ENCODE data around the gene ATP8A2. TPM values are rescaled to one million over a fixed set of nuclear protein-coding genes. Genes with fewer than 3 reads are reported as not detected.

ATP8A2 gene
- total and polyA plus RNA-seq, 9 of the 15 experiments (the other 6 are each of a cell fraction or from before 2014, with no cell fraction given): under 0.01 to 0.33 (median 0.06) TPM; not detected in 4

DNA sequence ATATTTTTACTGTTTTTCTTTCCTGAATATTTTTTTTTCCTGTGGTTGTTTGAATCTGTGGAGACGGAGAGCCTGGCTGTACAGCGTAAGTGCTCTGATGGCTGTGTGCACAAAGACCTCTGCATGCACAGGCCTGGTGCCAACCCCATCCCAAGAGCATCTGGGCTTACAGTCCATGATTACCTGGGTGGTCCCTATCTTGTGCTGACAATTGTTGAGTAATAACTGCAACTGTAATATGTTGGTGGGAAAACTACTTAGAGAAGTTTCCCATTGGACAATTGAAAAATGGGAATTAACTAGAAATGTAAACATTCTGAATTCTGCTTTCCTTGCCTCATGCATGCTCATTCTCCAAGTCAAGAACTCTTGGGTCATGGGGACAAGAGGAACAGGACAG is 411.3 kb downstream of the ATP8A2 start:
- in situ Hi-C loops (cut with MboI) (no loop called here), intact Hi-C loops (cut with micrococcal nuclease) (no loop called here)
- no peak overlapping the region for H3K27ac ChIP-seq (ENCODE audit: extremely low read depth, low read depth, low read length)
- BruUV-seq (replicated peaks): no TSS peak
- DNase-seq (ENCODE audit: extremely low read depth in 1 of 4, low spot score in 3 of 4): no peak
- no peaks in the 10 kb centered on the region for H3K4me1 ChIP-seq (replicated peaks in 1 of 2; ENCODE audit: control insufficient read depth in 2 of 2, insufficient read depth in 2 of 2, low read length in 2 of 2)
- POLR2A ChIA-PET: interaction anchor here (1.0 kb wide), 1 partner anchor 9 kb away, joined by 3 read pairs; no protein-coding TSS in a partner anchor
- no peak for ATAC-seq
- H3K9ac ChIP-seq (ENCODE audit: insufficient read depth in 1 of 2, low read depth in 2 of 2, low read length in 2 of 2): no peak overlapping the region
- no peaks in the 10 kb centered on the region for H3K79me2 ChIP-seq (ENCODE audit: control insufficient read depth, insufficient read depth, low read length)
- H3K36me3 ChIP-seq (ENCODE audit: control insufficient read depth, insufficient read depth, low read length): no peaks in the 10 kb centered on the region
- H3K9me1 ChIP-seq (ENCODE audit: control insufficient read depth, insufficient read depth, low read length): no peaks in the 10 kb centered on the region
- 0% methylated on average over 2 of the region's 2 CpGs for WGBS (ENCODE audit: insufficient coverage, low coverage, missing lambda C conversion rate)
- no peaks in the 10 kb centered on the region for H3K9me3 ChIP-seq (replicated peaks; ENCODE audit: control insufficient read depth, insufficient read depth, low read depth, low read length)
- H2AFZ ChIP-seq (ENCODE audit: low read depth, low read length): no peak overlapping the region
- no peak overlapping the region for H3K4me3 ChIP-seq
- TF ChIP-seq ZBED1 (IDR thresholded peaks at IDR 0.05) (no peak), CCNT2 (IDR thresholded peaks at IDR 0.05; ENCODE audit: borderline replicate concordance, extremely low read depth, insufficient read length, low read depth, low read length) (no peak), ZNF79 (CRISPR knock-in tag; IDR thresholded peaks at IDR 0.05; ENCODE audit: low read depth) (no peak), TBL1XR1 (IDR thresholded peaks at IDR 0.05; ENCODE audit: low read length in 2 of 2) (no peak), SNRNP70 (optimal IDR thresholded peaks at IDR 0.05; ENCODE audit: low read depth, low read length) (no peak), RBM25 (IDR thresholded peaks at IDR 0.05; ENCODE audit: low read depth, low read length, severe bottlenecking) (no peak), L3MBTL2 (IDR thresholded peaks at IDR 0.05) (no peak), HIVEP1 (CRISPR knock-in tag; IDR thresholded peaks at IDR 0.05) (no peak), ZNF431 (CRISPR knock-in tag; IDR thresholded peaks at IDR 0.05) (no peak), KLF13 (tag; IDR thresholded peaks at IDR 0.05; ENCODE audit: borderline replicate concordance, low read depth) (no peak), TRIM24 (IDR thresholded peaks at IDR 0.05) (no peak), NR2C2 (CRISPR knock-in tag; IDR thresholded peaks at IDR 0.05) (no peak), NR2C2 (tag; IDR thresholded peaks at IDR 0.05) (no peak), U2AF1 (optimal IDR thresholded peaks at IDR 0.05; ENCODE audit: low read depth, low read length) (no peak), NR3C1 (CRISPR knock-in tag; IDR thresholded peaks at IDR 0.05) (no peak), MYBL2 (IDR thresholded peaks at IDR 0.05; ENCODE audit: low read depth) (no peak), MYBL2 (CRISPR knock-in tag; IDR thresholded peaks at IDR 0.05; ENCODE audit: borderline replicate concordance) (no peak)
- TF ChIP-seq, protein P1, sequence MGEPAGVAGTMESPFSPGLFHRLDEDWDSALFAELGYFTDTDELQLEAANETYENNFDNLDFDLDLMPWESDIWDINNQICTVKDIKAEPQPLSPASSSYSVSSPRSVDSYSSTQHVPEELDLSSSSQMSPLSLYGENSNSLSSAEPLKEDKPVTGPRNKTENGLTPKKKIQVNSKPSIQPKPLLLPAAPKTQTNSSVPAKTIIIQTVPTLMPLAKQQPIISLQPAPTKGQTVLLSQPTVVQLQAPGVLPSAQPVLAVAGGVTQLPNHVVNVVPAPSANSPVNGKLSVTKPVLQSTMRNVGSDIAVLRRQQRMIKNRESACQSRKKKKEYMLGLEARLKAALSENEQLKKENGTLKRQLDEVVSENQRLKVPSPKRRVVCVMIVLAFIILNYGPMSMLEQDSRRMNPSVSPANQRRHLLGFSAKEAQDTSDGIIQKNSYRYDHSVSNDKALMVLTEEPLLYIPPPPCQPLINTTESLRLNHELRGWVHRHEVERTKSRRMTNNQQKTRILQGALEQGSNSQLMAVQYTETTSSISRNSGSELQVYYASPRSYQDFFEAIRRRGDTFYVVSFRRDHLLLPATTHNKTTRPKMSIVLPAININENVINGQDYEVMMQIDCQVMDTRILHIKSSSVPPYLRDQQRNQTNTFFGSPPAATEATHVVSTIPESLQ (CRISPR knock-in tag; IDR thresholded peaks at IDR 0.05): no peak
- TF ChIP-seq, protein P2, sequence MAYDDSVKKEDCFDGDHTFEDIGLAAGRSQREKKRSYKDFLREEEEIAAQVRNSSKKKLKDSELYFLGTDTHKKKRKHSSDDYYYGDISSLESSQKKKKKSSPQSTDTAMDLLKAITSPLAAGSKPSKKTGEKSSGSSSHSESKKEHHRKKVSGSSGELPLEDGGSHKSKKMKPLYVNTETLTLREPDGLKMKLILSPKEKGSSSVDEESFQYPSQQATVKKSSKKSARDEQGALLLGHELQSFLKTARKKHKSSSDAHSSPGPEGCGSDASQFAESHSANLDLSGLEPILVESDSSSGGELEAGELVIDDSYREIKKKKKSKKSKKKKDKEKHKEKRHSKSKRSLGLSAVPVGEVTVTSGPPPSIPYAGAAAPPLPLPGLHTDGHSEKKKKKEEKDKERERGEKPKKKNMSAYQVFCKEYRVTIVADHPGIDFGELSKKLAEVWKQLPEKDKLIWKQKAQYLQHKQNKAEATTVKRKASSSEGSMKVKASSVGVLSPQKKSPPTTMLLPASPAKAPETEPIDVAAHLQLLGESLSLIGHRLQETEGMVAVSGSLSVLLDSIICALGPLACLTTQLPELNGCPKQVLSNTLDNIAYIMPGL (CRISPR knock-in tag; IDR thresholded peaks at IDR 0.05): no peak
- CTCF ChIA-PET (ENCODE audit: low intra/inter-chr PET ratio): no interaction called here
- no peaks in the 10 kb centered on the region for H4K20me1 ChIP-seq (replicated peaks; ENCODE audit: control insufficient read depth, insufficient read depth, low read length)
- no peak for FAIRE-seq
- no peak overlapping the region for H3K4me2 ChIP-seq (ENCODE audit: insufficient read depth, low read length)
- no peaks in the 10 kb centered on the region for H3K27me3 ChIP-seq (ENCODE audit: control insufficient read depth in 2 of 2, insufficient read depth in 2 of 2, low read length in 2 of 2)

Measured in K562 (cell line).